ENCODE measurements around the gene SEMA3C. TPM values are rescaled to one million over a fixed set of nuclear protein-coding genes. Genes with fewer than 3 reads are reported as not detected.

Gene SEMA3C
- total RNA-seq, 1 donor from 2014 or later = 37.2 TPM

GRCh38 chr7:80825499-80825898 lies 93.4 kb downstream of the SEMA3C start:
- intact Hi-C loops (cut with DNase I) = no loop called here

GRCh38 chr7:80824253-80824652 lies 94.6 kb downstream of the SEMA3C start:
- Histone ChIP-seq H3K4me1 (peaks cover 11% of the 10 kb centered on the region), H3K9me3 (no peaks in the 10 kb centered on the region), H3K36me3 (no peaks in the 10 kb centered on the region), H3K27me3 (no peaks in the 10 kb centered on the region), H3K4me3 (no peak overlapping the region), H3K27ac (no peak overlapping the region)
- intact Hi-C loops (cut with DNase I) = no loop called here
- ATAC-seq (no peak), DNase-seq (no peak)
- TF ChIP-seq CTCF (IDR thresholded peaks at IDR 0.05) = no peak

More at GRCh38 chr7:80825499-80825898, 93.4 kb downstream of the SEMA3C start:
- Histone ChIP-seq H3K9me3 (no peaks in the 10 kb centered on the region), H3K36me3 (no peaks in the 10 kb centered on the region), H3K27ac (no peak overlapping the region), H3K4me3 (no peak overlapping the region), H3K27me3 (no peaks in the 10 kb centered on the region), H3K4me1 (peaks cover 11% of the 10 kb centered on the region)
- no peak for ATAC-seq
- no peak for TF ChIP-seq CTCF (IDR thresholded peaks at IDR 0.05)
- no peak for DNase-seq

GRCh38 chr7:80823057-80823456 lies 95.8 kb downstream of the SEMA3C start:
- H3K27me3 ChIP-seq = no peaks in the 10 kb centered on the region
- no peaks in the 10 kb centered on the region for H3K9me3 ChIP-seq
- DNase-seq (no peak), ATAC-seq (no peak)
- peaks cover 11% of the 10 kb centered on the region for H3K4me1 ChIP-seq
- H3K27ac ChIP-seq = no peak overlapping the region
- H3K36me3 ChIP-seq = no peaks in the 10 kb centered on the region
- intact Hi-C loops (cut with DNase I) = no loop called here
- no peak overlapping the region for H3K4me3 ChIP-seq
- TF ChIP-seq CTCF (IDR thresholded peaks at IDR 0.05) = no peak

GRCh38 chr7:80821771-80822319 lies 97.0 kb downstream of the SEMA3C start:
- H3K4me3 ChIP-seq = no peak overlapping the region
- TF ChIP-seq CTCF (IDR thresholded peaks at IDR 0.05) = no peak
- peaks cover under 1% of the 10 kb centered on the region for H3K4me1 ChIP-seq
- H3K27me3 ChIP-seq = no peaks in the 10 kb centered on the region
- no peaks in the 10 kb centered on the region for H3K36me3 ChIP-seq
- intact Hi-C loops (cut with DNase I) = no loop called here
- DNase-seq = no peak
- no peak for ATAC-seq
- H3K9me3 ChIP-seq = no peaks in the 10 kb centered on the region
- H3K27ac ChIP-seq = no peak overlapping the region

GRCh38 chr7:80819503-80819902 lies 99.3 kb downstream of the SEMA3C start:
- Histone ChIP-seq H3K27ac (no peak overlapping the region), H3K4me3 (no peak overlapping the region), H3K9me3 (no peaks in the 10 kb centered on the region), H3K27me3 (no peaks in the 10 kb centered on the region), H3K4me1 (no peaks in the 10 kb centered on the region), H3K36me3 (no peaks in the 10 kb centered on the region)
- DNase-seq (no peak), ATAC-seq (no peak)
- TF ChIP-seq CTCF (IDR thresholded peaks at IDR 0.05) = no peak
- intact Hi-C loops (cut with DNase I) = no loop called here

- TF ChIP-seq CTCF (IDR thresholded peaks at IDR 0.05) = no peak
- intact Hi-C loops (cut with DNase I) = no loop called here
- DNase-seq (no peak), ATAC-seq (no peak)
- H3K36me3 ChIP-seq = no peaks in the 10 kb centered on the region
- H3K4me1 ChIP-seq = no peaks in the 10 kb centered on the region
- H3K27me3 ChIP-seq = no peaks in the 10 kb centered on the region
- H3K27ac ChIP-seq = no peak overlapping the region
- H3K9me3 ChIP-seq = no peaks in the 10 kb centered on the region
- no peak overlapping the region for H3K4me3 ChIP-seq
These were observed 100.7 kb downstream of the SEMA3C start for GRCh38 chr7:80818181-80818580.

All from upper lobe of right lung (tissue), 1 donor.